ENCODE data around the gene ODAD3.

DNA sequence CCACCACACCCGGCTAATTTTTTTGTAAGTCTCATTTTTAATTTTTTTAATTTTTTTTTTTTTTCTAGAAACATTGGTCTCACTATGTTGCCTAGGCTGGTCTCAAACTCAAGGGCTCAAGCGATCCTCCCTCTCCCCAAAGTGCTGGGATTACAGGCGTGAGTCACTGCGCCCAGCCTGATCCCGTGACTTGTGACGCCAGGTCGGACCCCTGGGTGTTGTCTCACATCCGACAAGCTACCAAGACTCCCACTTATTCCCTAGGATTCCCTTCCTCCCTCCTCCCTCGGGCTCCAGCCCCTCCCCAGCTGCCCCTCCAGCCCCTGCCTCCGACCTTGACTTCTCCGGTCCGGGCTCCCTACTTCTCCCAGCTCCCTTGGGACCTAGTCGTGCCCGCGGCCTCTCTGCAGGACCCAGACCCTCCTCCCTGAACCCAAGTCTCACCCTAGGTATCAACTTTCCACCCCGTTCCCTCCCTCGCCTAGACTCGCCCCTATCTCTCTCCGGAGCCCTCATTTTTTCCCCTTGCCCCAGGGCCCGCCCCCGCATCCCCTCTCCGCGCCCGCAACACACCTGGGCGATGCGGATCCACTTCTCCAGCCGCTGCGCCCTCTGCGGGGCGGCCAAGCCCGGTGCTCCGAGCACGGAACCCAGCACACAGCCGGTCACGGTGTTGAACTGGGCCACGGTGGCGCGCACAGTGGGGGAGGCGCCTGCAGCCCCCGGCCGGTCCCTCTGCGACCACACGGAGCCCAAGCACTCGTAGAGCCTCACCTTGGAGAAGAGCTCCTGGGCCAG lies 28.9 kb downstream of the ODAD3 start:
- TF ChIP-seq, protein P1, sequence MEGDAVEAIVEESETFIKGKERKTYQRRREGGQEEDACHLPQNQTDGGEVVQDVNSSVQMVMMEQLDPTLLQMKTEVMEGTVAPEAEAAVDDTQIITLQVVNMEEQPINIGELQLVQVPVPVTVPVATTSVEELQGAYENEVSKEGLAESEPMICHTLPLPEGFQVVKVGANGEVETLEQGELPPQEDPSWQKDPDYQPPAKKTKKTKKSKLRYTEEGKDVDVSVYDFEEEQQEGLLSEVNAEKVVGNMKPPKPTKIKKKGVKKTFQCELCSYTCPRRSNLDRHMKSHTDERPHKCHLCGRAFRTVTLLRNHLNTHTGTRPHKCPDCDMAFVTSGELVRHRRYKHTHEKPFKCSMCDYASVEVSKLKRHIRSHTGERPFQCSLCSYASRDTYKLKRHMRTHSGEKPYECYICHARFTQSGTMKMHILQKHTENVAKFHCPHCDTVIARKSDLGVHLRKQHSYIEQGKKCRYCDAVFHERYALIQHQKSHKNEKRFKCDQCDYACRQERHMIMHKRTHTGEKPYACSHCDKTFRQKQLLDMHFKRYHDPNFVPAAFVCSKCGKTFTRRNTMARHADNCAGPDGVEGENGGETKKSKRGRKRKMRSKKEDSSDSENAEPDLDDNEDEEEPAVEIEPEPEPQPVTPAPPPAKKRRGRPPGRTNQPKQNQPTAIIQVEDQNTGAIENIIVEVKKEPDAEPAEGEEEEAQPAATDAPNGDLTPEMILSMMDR (IDR thresholded peaks at IDR 0.05; ENCODE audit: insufficient read depth, low read length, poor library complexity, severe bottlenecking) = no peak
- no peak for TF ChIP-seq EZH2phosphoT487 (conservative IDR thresholded peaks at IDR 0.05; ENCODE audit: low read length)
